Neutrophil (primary cell): ENCODE results near the gene CPNE2.

Experiments
- H3K27ac ChIP-seq: fragments of 200-600 bp; sonication (generic); 2 replicates; pipeline ENCODE4 v1.5.1; 2016; ENCODE audit warnings: mild to moderate bottlenecking, moderate library complexity
- H3K27me3 ChIP-seq: fragments of 200-600 bp; sonication (generic); 2 replicates; pipeline ENCODE4 v1.6.0; 2016; ENCODE audit warnings: mild to moderate bottlenecking
- H3K36me3 ChIP-seq: fragments of 200-600 bp; sonication (generic); 2 replicates; pipeline ENCODE4 v1.5.1; 2017
- H3K4me1 ChIP-seq, 2 experiments: fragments of 200-600 bp in 1 of 2; sonication (generic) in 1 of 2; 1 replicate in 1 of 2; 2 replicates in 1 of 2; pipeline versions ENCODE4 v1.5.1 to v1.6.1; 2013 to 2016; ENCODE audit warnings: low read depth in 1 of 2, low read length in 1 of 2, mild to moderate bottlenecking in 1 of 2, moderate library complexity in 1 of 2; ENCODE audit not compliant: control insufficient read depth in 1 of 2, insufficient read depth in 1 of 2
- H3K4me3 ChIP-seq, 2 experiments: fragments of 200-600 bp in 1 of 2; sonication (generic) in 1 of 2; 1 replicate in 1 of 2; 2 replicates in 1 of 2; pipeline ENCODE4 v1.5.1; 2013 to 2016; ENCODE audit warnings: low read depth in 1 of 2, low read length in 1 of 2, mild to moderate bottlenecking in 1 of 2, moderate library complexity in 1 of 2
- H3K9me3 ChIP-seq: fragments of 200-600 bp; sonication (generic); 2 replicates; pipeline ENCODE4 v1.5.1; 2016
- TF ChIP-seq, protein P1 (sequence below): fragments of 200-600 bp; sonication (generic); IDR thresholded peaks from 2 replicates; pipeline ENCODE4 v1.5.1; 2016; ENCODE audit warnings: antibody characterized with exemption

CPNE2 gene

DNA sequence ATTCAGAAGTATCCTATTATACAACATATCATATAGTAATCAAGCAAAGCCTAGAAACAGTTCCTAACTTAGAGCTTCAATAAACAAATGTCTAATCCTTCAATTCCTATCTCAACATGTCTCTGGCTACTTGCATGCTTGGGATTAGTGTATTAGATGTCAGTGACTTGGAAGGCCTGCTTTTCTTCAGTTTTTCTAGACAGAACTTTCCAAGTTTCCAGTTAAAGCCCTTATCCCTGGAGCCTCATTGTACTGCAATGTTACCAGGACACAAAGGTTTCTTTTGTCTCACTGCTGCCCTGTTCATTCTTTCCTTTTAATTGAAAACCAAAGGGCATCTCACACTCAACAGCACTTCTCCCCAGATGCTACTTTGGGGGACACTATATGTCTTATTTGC, 76.9 kb downstream of the CPNE2 start:
- no peaks in the 10 kb centered on the region for H3K27me3 ChIP-seq
- TF ChIP-seq, protein P1, sequence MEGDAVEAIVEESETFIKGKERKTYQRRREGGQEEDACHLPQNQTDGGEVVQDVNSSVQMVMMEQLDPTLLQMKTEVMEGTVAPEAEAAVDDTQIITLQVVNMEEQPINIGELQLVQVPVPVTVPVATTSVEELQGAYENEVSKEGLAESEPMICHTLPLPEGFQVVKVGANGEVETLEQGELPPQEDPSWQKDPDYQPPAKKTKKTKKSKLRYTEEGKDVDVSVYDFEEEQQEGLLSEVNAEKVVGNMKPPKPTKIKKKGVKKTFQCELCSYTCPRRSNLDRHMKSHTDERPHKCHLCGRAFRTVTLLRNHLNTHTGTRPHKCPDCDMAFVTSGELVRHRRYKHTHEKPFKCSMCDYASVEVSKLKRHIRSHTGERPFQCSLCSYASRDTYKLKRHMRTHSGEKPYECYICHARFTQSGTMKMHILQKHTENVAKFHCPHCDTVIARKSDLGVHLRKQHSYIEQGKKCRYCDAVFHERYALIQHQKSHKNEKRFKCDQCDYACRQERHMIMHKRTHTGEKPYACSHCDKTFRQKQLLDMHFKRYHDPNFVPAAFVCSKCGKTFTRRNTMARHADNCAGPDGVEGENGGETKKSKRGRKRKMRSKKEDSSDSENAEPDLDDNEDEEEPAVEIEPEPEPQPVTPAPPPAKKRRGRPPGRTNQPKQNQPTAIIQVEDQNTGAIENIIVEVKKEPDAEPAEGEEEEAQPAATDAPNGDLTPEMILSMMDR, result no peak
- no peak overlapping the region for H3K27ac ChIP-seq
- peaks cover 75% of the 10 kb centered on the region for H3K36me3 ChIP-seq
- H3K9me3 ChIP-seq, result no peaks in the 10 kb centered on the region
- peaks cover 25 to 40% of the 10 kb centered on the region in 2 experiments for H3K4me1 ChIP-seq
- no peak overlapping the region for H3K4me3 ChIP-seq

DNA sequence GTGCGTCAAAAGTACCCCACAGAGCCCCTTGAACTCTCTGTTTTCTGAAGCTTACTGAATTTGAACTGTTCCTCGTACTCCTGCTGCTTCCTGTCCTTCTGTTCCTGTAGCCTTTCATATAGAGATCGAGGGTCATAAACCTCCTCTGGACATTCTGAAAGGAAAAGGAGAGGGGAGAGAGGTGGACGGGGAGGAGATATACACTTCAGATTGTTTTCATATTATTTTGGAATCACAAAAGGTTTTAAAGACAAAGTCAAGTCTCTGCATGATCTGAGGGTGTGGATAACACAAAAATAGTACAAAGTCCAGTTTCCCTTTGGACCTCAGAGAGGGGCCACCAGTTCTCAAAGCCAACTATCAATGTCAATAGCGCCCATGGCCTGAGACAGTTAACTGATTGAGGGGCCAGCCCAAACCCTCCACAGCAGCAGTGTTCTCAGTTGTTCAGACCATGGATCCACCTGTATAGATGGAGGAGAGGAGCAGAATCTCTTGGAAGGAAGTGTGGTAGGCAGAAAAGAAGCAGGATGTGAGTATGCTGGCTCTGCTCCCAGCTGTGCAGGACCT, 80.4 kb downstream of the CPNE2 start:
- TF ChIP-seq, protein P1, result no peak
- peaks cover 4 to 19% of the 10 kb centered on the region in 2 experiments for H3K4me1 ChIP-seq
- no peak overlapping the region for H3K4me3 ChIP-seq
- peaks cover 52% of the 10 kb centered on the region for H3K36me3 ChIP-seq
- H3K9me3 ChIP-seq, result no peaks in the 10 kb centered on the region
- no peak overlapping the region for H3K27ac ChIP-seq
- H3K27me3 ChIP-seq, result no peaks in the 10 kb centered on the region

DNA sequence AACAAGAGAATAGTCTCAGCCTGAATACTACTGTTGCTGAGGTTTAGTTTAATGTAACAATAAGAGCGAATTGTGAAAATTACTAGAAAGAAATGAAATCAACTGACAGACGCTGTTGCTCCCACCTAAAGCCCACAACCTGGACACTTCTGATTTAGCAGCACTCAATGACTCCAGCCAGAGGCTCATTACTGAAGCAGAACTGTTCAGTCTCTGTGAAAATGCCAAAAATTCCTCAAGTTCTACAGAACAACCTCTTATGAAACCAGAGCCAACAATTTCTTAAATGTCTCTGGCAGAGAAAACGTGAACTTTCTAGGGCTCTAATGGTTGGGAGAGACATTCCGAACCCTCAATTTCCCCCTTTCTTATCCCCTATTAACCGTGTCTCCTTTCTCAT, 83.5 kb downstream of the CPNE2 start:
- no peak overlapping the region for H3K4me3 ChIP-seq
- H3K27ac ChIP-seq, result no peak overlapping the region
- H3K27me3 ChIP-seq, result no peaks in the 10 kb centered on the region
- H3K36me3 ChIP-seq, result peaks cover 41% of the 10 kb centered on the region
- peaks cover 0 to 12% of the 10 kb centered on the region in 2 experiments for H3K4me1 ChIP-seq
- TF ChIP-seq, protein P1, result no peak
- no peaks in the 10 kb centered on the region for H3K9me3 ChIP-seq

DNA sequence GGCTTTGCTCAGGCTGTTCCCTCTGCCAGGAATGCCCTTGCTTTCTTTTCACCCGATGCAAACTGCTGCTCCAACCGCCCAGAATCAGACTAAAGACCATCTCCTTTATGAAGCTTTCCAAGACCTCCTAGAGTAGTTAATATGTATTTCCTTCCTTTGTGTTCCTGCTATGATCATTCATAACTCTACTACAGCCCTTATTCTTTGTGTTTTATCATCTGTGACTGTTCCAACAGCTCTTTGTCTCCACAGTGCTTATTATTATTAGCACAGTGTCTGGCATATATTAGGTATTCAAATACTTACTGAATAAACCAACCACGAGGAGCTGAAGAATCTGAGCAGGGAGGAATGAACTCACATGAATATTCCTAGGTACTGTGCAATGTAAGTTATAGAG, 85.8 kb downstream of the CPNE2 start:
- TF ChIP-seq, protein P1, result no peak
- no peaks in the 10 kb centered on the region for H3K4me1 ChIP-seq

DNA sequence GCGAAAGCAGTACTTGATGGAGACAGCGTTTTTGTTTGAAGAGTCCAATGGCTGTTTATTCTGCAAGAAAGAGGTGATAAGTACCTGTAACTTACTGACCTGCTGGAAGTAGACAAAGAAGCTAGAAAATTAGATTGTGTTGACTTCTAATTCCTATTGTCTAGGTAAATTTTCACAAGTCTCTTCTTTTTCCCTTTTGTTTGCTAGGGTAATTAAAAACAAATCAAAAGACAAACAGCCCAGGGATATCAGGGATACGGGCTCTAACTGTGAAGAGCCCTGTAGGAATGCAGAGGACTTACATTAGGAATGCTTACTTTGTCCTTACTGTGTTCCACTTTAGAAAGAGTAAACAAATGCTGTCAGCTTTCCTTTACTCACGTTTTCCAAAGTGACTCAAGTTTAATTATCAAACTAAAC, 86.4 kb downstream of the CPNE2 start:
- Histone ChIP-seq H3K36me3 (peaks cover 12% of the 10 kb centered on the region), H3K4me3 (no peak overlapping the region), H3K9me3 (no peaks in the 10 kb centered on the region), H3K4me1 (no peaks in the 10 kb centered on the region), H3K27me3 (no peaks in the 10 kb centered on the region), H3K27ac (no peak overlapping the region)
- TF ChIP-seq, protein P1, result no peak

More for the DNA sequence above, 85.8 kb downstream of the CPNE2 start:
- H3K27me3 ChIP-seq, result no peaks in the 10 kb centered on the region
- H3K27ac ChIP-seq, result no peak overlapping the region
- H3K9me3 ChIP-seq, result no peaks in the 10 kb centered on the region
- peaks cover 18% of the 10 kb centered on the region for H3K36me3 ChIP-seq
- H3K4me3 ChIP-seq, result no peak overlapping the region
